KMS-11 (cell line): ENCODE results near the gene CD99.
"Not testable (repeated sequence)": the region's sequence is repeated elsewhere in the genome, so short reads cannot be mapped to it uniquely, and the experiment has no call there.

Experiments used
- H2AFZ ChIP-seq: fragments of 200-600 bp; sonication (generic); 2 replicates; pipeline ENCODE4 v1.6.1; 2016; ENCODE audit warnings: antibody characterized with exemption, mixed run types, low read depth
- H3K27ac ChIP-seq: fragments of 200-600 bp; sonication (generic); 2 replicates; pipeline ENCODE4 v1.6.1; 2016; ENCODE audit warnings: mild to moderate bottlenecking, mixed run types
- H3K27me3 ChIP-seq: fragments of 200-600 bp; sonication (generic); 2 replicates; pipeline ENCODE4 v1.6.1; 2017; ENCODE audit warnings: mild to moderate bottlenecking, low read depth, mixed run types, moderate library complexity; ENCODE audit not compliant: insufficient read depth
- H3K36me3 ChIP-seq: fragments of 200-600 bp; sonication (generic); 2 replicates; pipeline ENCODE4 v1.6.1; 2017; ENCODE audit warnings: mild to moderate bottlenecking, mixed run types; ENCODE audit not compliant: insufficient read depth
- H3K4me1 ChIP-seq: fragments of 200-600 bp; sonication (generic); 2 replicates; pipeline ENCODE4 v1.6.1; 2016; ENCODE audit warnings: mild to moderate bottlenecking, low read depth, mixed run types; ENCODE audit not compliant: poor library complexity, severe bottlenecking
- H3K4me2 ChIP-seq: fragments of 200-600 bp; sonication (generic); 2 replicates; pipeline ENCODE4 v1.7.0; 2016; ENCODE audit warnings: mild to moderate bottlenecking, mixed run types
- H3K4me3 ChIP-seq: fragments of 200-600 bp; sonication (generic); IDR thresholded peaks from 2 replicates; pipeline ENCODE4 v1.6.1; 2017; ENCODE audit warnings: low read depth, low read length, mixed read lengths; ENCODE audit not compliant: insufficient read depth
- H3K79me2 ChIP-seq: fragments of 200-600 bp; sonication (generic); 2 replicates; pipeline ENCODE4 v1.6.1; 2016; ENCODE audit warnings: low read depth, mixed run types; ENCODE audit not compliant: insufficient read depth
- H3K9ac ChIP-seq: fragments of 200-600 bp; sonication (generic); 2 replicates; pipeline ENCODE4 v1.6.1; 2016; ENCODE audit warnings: mild to moderate bottlenecking, mixed run types
- H4K20me1 ChIP-seq: fragments of 200-600 bp; sonication (generic); 2 replicates; pipeline ENCODE4 v1.6.1; 2016; ENCODE audit warnings: mild to moderate bottlenecking, mixed run types; ENCODE audit not compliant: insufficient read depth
- CTCF ChIP-seq: fragments of 200-600 bp; sonication (generic); conservative IDR thresholded peaks from 2 replicates; pipeline ENCODE4 v1.6.1; 2017; ENCODE audit warnings: low read depth, mild to moderate bottlenecking, antibody characterized with exemption, low read length, moderate library complexity, mixed read lengths

CD99 gene

GRCh38 chrX:2741386-2741785 is 50.3 kb downstream of the CD99 start:
- Histone ChIP-seq H3K36me3 (no peaks in the 10 kb centered on the region), H3K79me2 (no peaks in the 10 kb centered on the region), H3K4me1 (no peaks in the 10 kb centered on the region), H3K4me2 (no peak overlapping the region), H3K9ac (no peak overlapping the region), H3K27ac (no peak overlapping the region), H3K4me3 (no peak overlapping the region), H4K20me1 (no peaks in the 10 kb centered on the region), H3K27me3 (no peaks in the 10 kb centered on the region), H2AFZ (no peak overlapping the region)
- no peak for TF ChIP-seq CTCF

GRCh38 chrX:2746250-2746649 is 55.2 kb downstream of the CD99 start:
- H3K79me2 ChIP-seq, H2AFZ ChIP-seq, H3K4me1 ChIP-seq, H4K20me1 ChIP-seq, H3K9ac ChIP-seq, H3K36me3 ChIP-seq, H3K27ac ChIP-seq, H3K4me2 ChIP-seq, H3K4me3 ChIP-seq, H3K27me3 ChIP-seq: not testable (repeated sequence)

- Histone ChIP-seq H3K4me2 (no peak overlapping the region), H3K36me3 (no peaks in the 10 kb centered on the region), H3K79me2 (no peaks in the 10 kb centered on the region), H3K27ac (no peak overlapping the region), H3K9ac (no peak overlapping the region), H2AFZ (no peak overlapping the region), H3K4me3 (no peak overlapping the region), H3K27me3 (no peaks in the 10 kb centered on the region), H4K20me1 (no peaks in the 10 kb centered on the region), H3K4me1 (no peaks in the 10 kb centered on the region)
- no peak for TF ChIP-seq CTCF
Observed at GRCh38 chrX:2748171-2748814, 57.2 kb downstream of the CD99 start.

- no peak for TF ChIP-seq CTCF
- H3K36me3 ChIP-seq = no peaks in the 10 kb centered on the region
- no peaks in the 10 kb centered on the region for H4K20me1 ChIP-seq
- H3K27ac ChIP-seq = no peak overlapping the region
- H3K79me2 ChIP-seq = no peaks in the 10 kb centered on the region
- no peaks in the 10 kb centered on the region for H3K27me3 ChIP-seq
- no peak overlapping the region for H2AFZ ChIP-seq
- no peak overlapping the region for H3K4me2 ChIP-seq
- no peaks in the 10 kb centered on the region for H3K4me1 ChIP-seq
- H3K9ac ChIP-seq = no peak overlapping the region
- no peak overlapping the region for H3K4me3 ChIP-seq
Observed at GRCh38 chrX:2748815-2749188, 57.7 kb downstream of the CD99 start.

GRCh38 chrX:2751291-2751690 is 60.2 kb downstream of the CD99 start:
- no peaks in the 10 kb centered on the region for H3K4me1 ChIP-seq
- H3K79me2 ChIP-seq = no peaks in the 10 kb centered on the region
- no peaks in the 10 kb centered on the region for H3K27me3 ChIP-seq
- no peaks in the 10 kb centered on the region for H4K20me1 ChIP-seq
- H2AFZ ChIP-seq = no peak overlapping the region
- H3K4me2 ChIP-seq = no peak overlapping the region
- no peak overlapping the region for H3K4me3 ChIP-seq
- TF ChIP-seq CTCF = no peak
- no peak overlapping the region for H3K27ac ChIP-seq
- no peaks in the 10 kb centered on the region for H3K36me3 ChIP-seq
- no peak overlapping the region for H3K9ac ChIP-seq

- not testable (repeated sequence) for H3K27me3 ChIP-seq, H3K9ac ChIP-seq, H3K36me3 ChIP-seq, H4K20me1 ChIP-seq, H3K4me3 ChIP-seq, H3K79me2 ChIP-seq, H2AFZ ChIP-seq, H3K27ac ChIP-seq, H3K4me2 ChIP-seq, H3K4me1 ChIP-seq
Observed at GRCh38 chrX:2751874-2752300, 60.8 kb downstream of the CD99 start, which contains the start of gene XG. TSS of gene XG (plus strand) at chrX:2752040. CDS start at chrX:2752275, 235 bp downstream.

GRCh38 chrX:2752441-2752840 is 61.3 kb downstream of the CD99 start:
- not testable (repeated sequence) for H3K27ac ChIP-seq, H3K9ac ChIP-seq, H3K4me1 ChIP-seq, H3K36me3 ChIP-seq, H2AFZ ChIP-seq, H4K20me1 ChIP-seq, H3K79me2 ChIP-seq, H3K4me3 ChIP-seq, H3K4me2 ChIP-seq, H3K27me3 ChIP-seq
